ENCODE measurements around the gene TCTN2. TPM values are rescaled to one million over a fixed set of nuclear protein-coding genes. Genes with fewer than 3 reads are reported as not detected.

Gene TCTN2
- total and polyA plus RNA-seq, 2 of the 4 experiments (the other 2 are of a cell fraction), result 8.4 to 13.6 TPM

GRCh38 chr12:123747309-123747708, 76.4 kb downstream of the TCTN2 start:
- ChIA-PET CTCF (no interaction called here), POLR2A (ENCODE audit: unreplicated experiment) (no interaction called here)
- dilution Hi-C loops (cut with HindIII; ENCODE audit: low sequenced_read_pairs, unreplicated experiment), result no loop called here
- H2BK20ac ChIP-seq (ENCODE audit: low read depth, low read length), result no peak overlapping the region
- H3K9me3 ChIP-seq (ENCODE audit: control insufficient read depth, insufficient read depth, low read length), result no peaks in the 10 kb centered on the region
- peaks cover 0 to 3% of the 10 kb centered on the region in 2 experiments; a peak in 1 of 4 replicates for H3K79me1 ChIP-seq (ENCODE audit: low read depth in 1 of 2, low read length in 2 of 2)
- H3K23ac ChIP-seq (ENCODE audit: low read depth, low read length), result no peak overlapping the region
- H3K9ac ChIP-seq (ENCODE audit: low read depth, low read length), result no peak overlapping the region
- intact Hi-C loops (cut with micrococcal nuclease), result no loop called here
- no peak overlapping the region for H3K56ac ChIP-seq (ENCODE audit: extremely low read depth, insufficient read depth, low read length)
- H2AK9ac ChIP-seq (replicated peaks; ENCODE audit: low read depth, low read length, poor library complexity), result no peak overlapping the region
- H4K5ac ChIP-seq (ENCODE audit: low read depth, low read length), result no peak overlapping the region
- H2BK5ac ChIP-seq (ENCODE audit: low read depth, low read length, poor library complexity, severe bottlenecking), result no peak overlapping the region
- H2AFZ ChIP-seq (replicated peaks; ENCODE audit: low read length, poor library complexity), result no peak overlapping the region
- no CpG with 5 or more reads among the region's 5 CpGs for WGBS, 2 experiments (ENCODE audit: extremely low coverage in 2 of 2, insufficient read length in 1 of 2)
- H3K27me3 ChIP-seq (ENCODE audit: control insufficient read depth, insufficient read depth, low read length), result no peaks in the 10 kb centered on the region
- H3K18ac ChIP-seq (ENCODE audit: low read depth, low read length), result no peak overlapping the region
- 0 out of 2 replicates have a peak, but pooled peaks cover 1% of the 10 kb centered on the region for H3K4me1 ChIP-seq (ENCODE audit: control insufficient read depth, insufficient read depth, low read length)
- in situ Hi-C loops (cut with MboI; ENCODE audit: low sequenced_read_pairs), result no loop called here
- H4K8ac ChIP-seq (ENCODE audit: low read depth in 2 of 2, low read length in 2 of 2), result no peak overlapping the region
- no peak for ATAC-seq (ENCODE audit: low read depth)
- H3K4ac ChIP-seq (ENCODE audit: low read depth, low read length), result no peak overlapping the region
- no peak overlapping the region for H3K27ac ChIP-seq (ENCODE audit: insufficient read depth, low read length)
- no peak overlapping the region for H2BK120ac ChIP-seq (ENCODE audit: low read depth, low read length)
- H3K14ac ChIP-seq (replicated peaks; ENCODE audit: low read depth, low read length), result no peak overlapping the region
- H4K20me1 ChIP-seq (ENCODE audit: insufficient read depth, low read length), result no peaks in the 10 kb centered on the region; the same call in 1 of the 2 replicates
- H2BK15ac ChIP-seq (ENCODE audit: low read depth, low read length), result no peak overlapping the region
- H4K91ac ChIP-seq (ENCODE audit: insufficient read depth, low read depth, low read length), result no peak overlapping the region
- BruUV-seq (replicated peaks), result no TSS peak
- H3K36me3 ChIP-seq (ENCODE audit: control insufficient read depth, insufficient read depth, low read length), result peaks cover 38% of the 10 kb centered on the region
- no peak overlapping the region for H3K4me3 ChIP-seq (ENCODE audit: insufficient read depth, low read depth, low read length)
- no peak overlapping the region for H2AK5ac ChIP-seq (ENCODE audit: low read depth, low read length)
- no peak for DNase-seq
- TF ChIP-seq SMC3 (IDR thresholded peaks at IDR 0.05; ENCODE audit: low read depth, low read length), result no peak
- no peak for TF ChIP-seq POLR2A (IDR thresholded peaks at IDR 0.05; ENCODE audit: low read depth, low read length)
- no peak for TF ChIP-seq USF2 (IDR thresholded peaks at IDR 0.05; ENCODE audit: low read depth, low read length)
- no peak for TF ChIP-seq MXI1 (IDR thresholded peaks at IDR 0.05; ENCODE audit: borderline replicate concordance, low read depth, low read length)
- no peak for TF ChIP-seq RFX5 (IDR thresholded peaks at IDR 0.05; ENCODE audit: low read depth, low read length)
- no peak for TF ChIP-seq CTCF (conservative IDR thresholded peaks at IDR 0.05; ENCODE audit: low read depth, low read length)
- H3K9me1 ChIP-seq (ENCODE audit: insufficient read depth, low read length), result peaks cover 3% of the 10 kb centered on the region; the same call in 1 of the 2 replicates
- H3K4me2 ChIP-seq (ENCODE audit: low read depth, low read length), result no peak overlapping the region

Measured in IMR-90 (cell line).